Endothelial cell (in vitro differentiated cells): ENCODE results near the gene CAMTA1. TPM values are rescaled to one million over a fixed set of nuclear protein-coding genes. Genes with fewer than 3 reads are reported as not detected.

Experiments
- DNase-seq: peaks from one replicate; pipeline ENCODE4 v3.0.0; 2021; ENCODE audit warnings: low spot score
- H3K27ac Mint-ChIP-seq: one replicate; pipeline ENCODE4 v1.8.0; 2021; ENCODE audit warnings: mixed read lengths, inconsistent platforms; ENCODE audit not compliant: unreplicated experiment
- H3K27me3 Mint-ChIP-seq: one replicate; pipeline ENCODE4 v1.8.0; 2021; ENCODE audit warnings: mild to moderate bottlenecking, moderate library complexity, mixed read lengths, inconsistent platforms; ENCODE audit not compliant: unreplicated experiment
- H3K36me3 Mint-ChIP-seq: one replicate; pipeline ENCODE4 v1.8.0; 2021; ENCODE audit warnings: mild to moderate bottlenecking, low read depth, mixed read lengths, inconsistent platforms; ENCODE audit not compliant: unreplicated experiment
- H3K4me1 Mint-ChIP-seq: one replicate; pipeline ENCODE4 v1.8.0; 2021; ENCODE audit warnings: mild to moderate bottlenecking, mixed read lengths, inconsistent platforms; ENCODE audit not compliant: unreplicated experiment
- H3K4me3 Mint-ChIP-seq: one replicate; pipeline ENCODE4 v1.8.0; 2021; ENCODE audit warnings: mild to moderate bottlenecking, mixed read lengths, inconsistent platforms; ENCODE audit not compliant: unreplicated experiment
- H3K9me3 Mint-ChIP-seq: one replicate; pipeline ENCODE4 v1.8.0; 2021; ENCODE audit warnings: mixed read lengths, inconsistent platforms; ENCODE audit not compliant: unreplicated experiment
- CTCF ChIP-seq: fragments of 200-600 bp; sonication (generic); IDR thresholded peaks from one replicate; pipeline ENCODE4 v1.5.0; 2021; ENCODE audit warnings: antibody characterized with exemption; ENCODE audit not compliant: unreplicated experiment
- total RNA-seq: library from RNA; stranded (reverse); fragmentation: NEBNext Ultra II Directional; extraction: Animal tissue kit (Norgen Biotek cat#: 25700); gene quantifications from one replicate; pipeline ENCODE4 v1.2.1, GENCODE V29; 2021; ENCODE audit not compliant: unreplicated experiment

Gene CAMTA1
- total RNA-seq, 1 donor from 2014 or later: 87.3 TPM

DNA sequence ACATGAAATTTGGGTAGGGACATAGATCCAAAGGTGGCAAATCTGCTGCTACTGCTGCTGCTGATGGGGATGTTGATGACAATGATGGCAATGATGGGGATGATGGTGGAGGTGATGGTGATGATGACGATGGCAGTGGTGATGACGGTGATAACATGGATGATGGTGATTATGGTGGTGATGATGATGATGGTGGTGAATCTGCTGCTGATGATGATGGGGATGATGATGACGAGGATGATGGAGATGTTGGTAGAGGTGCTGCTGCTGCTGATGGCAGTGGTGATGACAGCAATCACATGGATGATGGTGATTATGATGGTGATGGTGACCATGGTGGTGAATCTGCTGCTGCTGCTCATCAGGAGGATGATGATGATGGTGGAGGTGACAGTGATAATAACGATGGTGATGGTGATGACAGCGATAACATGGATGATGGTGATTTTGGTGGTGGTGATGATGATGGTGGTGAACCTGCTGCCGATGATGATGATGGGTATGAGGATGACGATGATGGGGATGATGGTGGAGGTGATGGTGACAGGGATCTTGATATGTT lies 644.9 kb downstream of the CAMTA1 start:
- no peak for DNase-seq
- no peak for TF ChIP-seq CTCF
- Mint-ChIP-seq H3K4me1 (peaks cover 13% of the 10 kb centered on the region), H3K27me3 (peaks cover 3% of the 10 kb centered on the region), H3K27ac (no peak overlapping the region), H3K36me3 (no peaks in the 10 kb centered on the region), H3K9me3 (no peaks in the 10 kb centered on the region), H3K4me3 (no peak overlapping the region)

DNA sequence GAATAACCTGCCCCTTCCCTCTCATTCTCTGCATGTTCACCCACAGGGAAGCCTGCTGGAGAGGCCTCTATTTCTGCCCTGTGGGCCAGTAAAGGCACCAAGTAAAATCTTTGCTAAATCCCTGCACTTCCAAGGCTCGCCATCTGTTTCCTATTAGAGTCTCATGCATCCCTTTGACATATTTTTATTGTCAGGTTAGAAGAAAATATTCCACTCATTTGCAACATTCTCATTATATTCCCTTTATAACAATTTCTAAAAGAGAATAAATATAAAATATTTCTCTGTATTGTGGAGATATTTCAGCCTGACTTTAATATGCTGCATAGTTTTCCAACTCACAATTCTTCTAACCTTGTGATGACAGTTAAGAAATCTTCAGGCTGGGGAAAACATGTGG lies 645.4 kb downstream of the CAMTA1 start:
- no peak overlapping the region for H3K4me3 Mint-ChIP-seq
- H3K4me1 Mint-ChIP-seq: peaks cover 13% of the 10 kb centered on the region
- no peak for DNase-seq

GRCh38 chr1:7432102-7432899 lies 647.0 kb downstream of the CAMTA1 start:
- Mint-ChIP-seq H3K27ac (no peak overlapping the region), H3K36me3 (no peaks in the 10 kb centered on the region), H3K4me3 (no peak overlapping the region), H3K9me3 (no peaks in the 10 kb centered on the region), H3K4me1 (peaks cover 13% of the 10 kb centered on the region), H3K27me3 (peaks cover 4% of the 10 kb centered on the region)
- TF ChIP-seq CTCF: no peak
- no peak for DNase-seq

More for the DNA sequence above, 645.4 kb downstream of the CAMTA1 start:
- Mint-ChIP-seq H3K27me3 (peaks cover 3% of the 10 kb centered on the region), H3K9me3 (no peaks in the 10 kb centered on the region), H3K36me3 (no peaks in the 10 kb centered on the region), H3K27ac (no peak overlapping the region)
- no peak for TF ChIP-seq CTCF

DNA sequence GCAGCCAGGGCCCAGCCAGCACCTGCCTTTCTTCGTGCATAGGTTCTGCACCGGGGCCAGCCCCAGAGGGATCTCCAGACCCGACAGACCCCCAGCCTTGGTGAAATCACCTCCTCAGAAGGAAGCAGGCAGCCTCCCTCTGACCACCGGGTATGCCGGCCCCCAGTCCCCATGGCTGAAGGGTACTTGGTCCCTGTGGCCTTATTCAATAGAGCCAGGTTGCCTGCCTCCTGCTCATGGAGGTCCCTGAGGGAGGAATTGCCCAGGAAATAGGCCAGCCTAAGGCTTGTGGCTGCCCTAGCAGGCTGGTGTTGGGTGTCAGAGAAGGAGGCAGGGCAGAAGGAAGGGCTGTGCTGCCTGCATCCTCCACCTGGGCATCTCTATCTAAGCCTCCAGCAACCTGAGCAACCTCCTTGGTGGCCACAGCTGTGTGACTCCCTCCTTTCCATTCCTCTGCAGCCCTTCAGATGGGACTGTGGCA lies 647.7 kb downstream of the CAMTA1 start:
- H3K4me1 Mint-ChIP-seq: peaks cover 11% of the 10 kb centered on the region
- H3K4me3 Mint-ChIP-seq: no peak overlapping the region
- DNase-seq: no peak
- no peaks in the 10 kb centered on the region for H3K36me3 Mint-ChIP-seq
- no peaks in the 10 kb centered on the region for H3K9me3 Mint-ChIP-seq
- H3K27me3 Mint-ChIP-seq: peaks cover 7% of the 10 kb centered on the region
- no peak overlapping the region for H3K27ac Mint-ChIP-seq
- no peak for TF ChIP-seq CTCF

DNA sequence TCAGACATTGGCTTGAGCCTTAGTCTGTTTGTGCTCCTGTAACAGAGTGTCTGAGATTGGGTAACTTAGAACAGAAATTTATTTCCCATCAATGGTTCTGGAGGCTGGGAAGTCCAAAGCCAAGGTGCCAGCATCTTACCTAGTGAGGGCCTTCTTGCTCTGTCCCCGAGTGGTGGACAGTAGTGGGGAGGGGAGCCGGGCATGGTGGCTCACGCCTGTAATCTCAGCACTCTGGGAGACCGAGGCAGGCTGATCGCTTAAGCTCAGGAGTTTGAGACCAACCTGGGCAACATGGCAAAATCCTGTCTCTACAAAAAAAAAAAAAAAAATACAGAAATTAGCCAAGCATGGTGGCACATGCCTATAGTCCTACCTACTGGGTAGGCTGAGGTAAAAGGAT lies 649.3 kb downstream of the CAMTA1 start:
- Mint-ChIP-seq H3K4me1 (peaks cover 2% of the 10 kb centered on the region), H3K4me3 (no peak overlapping the region), H3K9me3 (no peaks in the 10 kb centered on the region), H3K27ac (no peak overlapping the region), H3K27me3 (peaks cover 7% of the 10 kb centered on the region), H3K36me3 (no peaks in the 10 kb centered on the region)
- no peak for DNase-seq
- TF ChIP-seq CTCF: no peak
